HepG2 (cell line): ENCODE data around the gene GADD45A. TPM values are rescaled to one million over a fixed set of nuclear protein-coding genes. Genes with fewer than 3 reads are reported as not detected.

Experiments
- ATAC-seq: fragments of 200-7000 bp; cut with Tn5 transposase; 3 replicates; pipeline ENCODE4 v1.9.1; 2020; ENCODE audit warnings: mild to moderate bottlenecking, moderate library complexity
- BruUV-seq: library from RNA; stranded (reverse); fragments of 400-500 nt; replicated peaks from 2 replicates; lab custom pipeline; 2021; lab: Mats Ljungman, UMichigan
- CTCF ChIA-PET: fragments of 300-600 bp; formaldehyde crosslinking; extraction: SDS; loops from one replicate; lab custom pipeline; 2021; ENCODE audit warnings: low total read pairs, inconsistent platforms, low intra/inter-chr PET ratio; lab: Yijun Ruan, JAX
- POLR2A ChIA-PET: fragments of 350-600 bp; sonication (Branson Sonifier 250); formaldehyde crosslinking; loops from one replicate; lab custom pipeline; 2020; ENCODE audit warnings: antibody characterized with exemption, inconsistent platforms; lab: Yijun Ruan, JAX
- DNase-seq: peaks from one replicate; pipeline ENCODE4 v3.0.0-alpha.2; 2015; ENCODE audit warnings: low spot score
- FAIRE-seq: peaks from 3 replicates; lab custom pipeline; 2011; peaks lifted over from hg19 to GRCh38; lab: Jason Lieb, UNC
- H2AFZ ChIP-seq: one replicate; pipeline ENCODE4 v1.6.1; 2011; ENCODE audit warnings: low read length, inconsistent platforms
- H3K27ac ChIP-seq: fragments of 300-600 bp; 3 replicates; pipeline ENCODE4 v1.8.0; 2011; ENCODE audit warnings: mixed run types, mild to moderate bottlenecking, mixed read lengths, low read length, inconsistent platforms; ENCODE audit not compliant: insufficient read depth; ENCODE audit errors: extremely low read length
- H3K27me3 ChIP-seq, 2 experiments: fragments of 200-600 bp in 1 of 2; 2 replicates in 1 of 2; 3 replicates in 1 of 2; pipeline versions ENCODE4 v1.6.0 to v1.8.0; 2011; ENCODE audit warnings: low read length in 2 of 2, mild to moderate bottlenecking in 2 of 2, moderate library complexity in 2 of 2, inconsistent platforms in 1 of 2; ENCODE audit not compliant: insufficient read depth in 2 of 2, control insufficient read depth in 1 of 2
- H3K36me3 ChIP-seq, 2 experiments: fragments of 200-600 bp in 1 of 2; replicated peaks in 1 of 2; 2 replicates in 1 of 2; 3 replicates in 1 of 2; pipeline versions ENCODE4 v1.5.1 to v1.8.0; 2011; ENCODE audit warnings: low read length in 2 of 2, inconsistent platforms in 1 of 2; ENCODE audit not compliant: insufficient read depth in 2 of 2, control insufficient read depth in 1 of 2
- H3K4me1 ChIP-seq: 2 replicates; pipeline ENCODE4 v1.5.1; 2012; ENCODE audit warnings: low read length, inconsistent platforms; ENCODE audit not compliant: insufficient read depth
- H3K4me2 ChIP-seq: 2 replicates; pipeline ENCODE4 v1.6.0; 2011; ENCODE audit warnings: low read depth, low read length, inconsistent platforms
- H3K4me3 ChIP-seq, 3 experiments: fragments of 200-600 bp in 1 of 3; sonication (generic), shearing (Covaris generic) in 1 of 3; replicated peaks in 1 of 3; 2 replicates each; pipeline ENCODE4 v1.5.1; 2011 to 2016; ENCODE audit warnings: low read length in 3 of 3, inconsistent platforms in 2 of 3, low read depth in 2 of 3, mild to moderate bottlenecking in 2 of 3, control low read depth in 1 of 3, mixed read lengths in 1 of 3; ENCODE audit not compliant: insufficient read depth in 1 of 3
- H3K79me2 ChIP-seq: one replicate; pipeline ENCODE4 v1.6.1; 2011; ENCODE audit warnings: low read length, inconsistent platforms; ENCODE audit not compliant: insufficient read depth
- H3K9ac ChIP-seq: 2 replicates; pipeline ENCODE4 v1.6.0; 2011; ENCODE audit warnings: mild to moderate bottlenecking, low read depth, low read length, inconsistent platforms; ENCODE audit not compliant: insufficient read depth
- H3K9me3 ChIP-seq: 2 replicates; pipeline ENCODE4 v1.5.1; 2012; ENCODE audit warnings: mild to moderate bottlenecking, low read length
- H4K20me1 ChIP-seq: 2 replicates; pipeline ENCODE4 v1.6.0; 2011; ENCODE audit warnings: inconsistent platforms, mild to moderate bottlenecking, low read length, moderate library complexity; ENCODE audit not compliant: insufficient read depth
- AGO1 ChIP-seq: fragments of 200-400 bp; formaldehyde crosslinking; IDR thresholded peaks from 2 replicates; pipeline ENCODE4 v1.6.1; 2017; ENCODE audit warnings: mild to moderate bottlenecking, low read depth, low read length, moderate library complexity; ENCODE audit not compliant: poor library complexity, severe bottlenecking
- ARNT ChIP-seq: fragments of 450-650 bp; IDR thresholded peaks from 2 replicates; pipeline ENCODE4 v1.6.1; 2017
- ATF2 ChIP-seq: sonication (generic); formaldehyde crosslinking; IDR thresholded peaks from 2 replicates; pipeline ENCODE4 v1.4.0; 2020; ENCODE audit warnings: missing genetic modification reagents
- ATM ChIP-seq: fragments of 450-650 bp; IDR thresholded peaks from 2 replicates; pipeline ENCODE4 v1.7.1; 2017; ENCODE audit warnings: mild to moderate bottlenecking, borderline replicate concordance
- E2F5 ChIP-seq: sonication (generic); formaldehyde crosslinking; conservative IDR thresholded peaks from 2 replicates; pipeline ENCODE4 v1.4.0; 2020; ENCODE audit warnings: missing genetic modification reagents
- GPBP1L1 ChIP-seq: sonication (generic); formaldehyde crosslinking; IDR thresholded peaks from 2 replicates; pipeline ENCODE4 v1.5.0; 2020; ENCODE audit warnings: mild to moderate bottlenecking, missing genetic modification reagents
- HNRNPK ChIP-seq: fragments of 200-400 bp; formaldehyde crosslinking; IDR thresholded peaks from 2 replicates; pipeline ENCODE4 v1.6.1; 2018; ENCODE audit warnings: low read length, low read depth, moderate library complexity, mild to moderate bottlenecking; ENCODE audit not compliant: poor library complexity, severe bottlenecking
- KLF11 ChIP-seq: IDR thresholded peaks from 2 replicates; pipeline ENCODE4 v1.6.1; 2016; ENCODE audit warnings: missing compliant biosample characterization
- MBNL3 ChIP-seq: fragments of 250-450 bp; sonication (Bioruptor Pico); conservative IDR thresholded peaks from 2 replicates; pipeline ENCODE4 v1.8.0; 2022; ENCODE audit warnings: mild to moderate bottlenecking, inconsistent platforms
- PAX8 ChIP-seq: sonication (generic); formaldehyde crosslinking; IDR thresholded peaks from 2 replicates; pipeline ENCODE4 v1.8.0; 2022; ENCODE audit warnings: mild to moderate bottlenecking, missing genetic modification reagents, borderline replicate concordance
- TBX3 ChIP-seq: fragments of 450-650 bp; IDR thresholded peaks from 2 replicates; pipeline ENCODE4 v1.6.1; 2017; ENCODE audit warnings: antibody characterized with exemption, mild to moderate bottlenecking, inconsistent platforms, borderline replicate concordance
- ZBTB3 ChIP-seq: sonication (generic); formaldehyde crosslinking; IDR thresholded peaks from 2 replicates; pipeline ENCODE4 v1.4.0; 2020; ENCODE audit warnings: low read depth, mild to moderate bottlenecking, moderate library complexity, missing genetic modification reagents, borderline replicate concordance
- ZFP90 ChIP-seq: sonication (generic); formaldehyde crosslinking; IDR thresholded peaks from 2 replicates; pipeline ENCODE4 v1.8.0; 2022; ENCODE audit warnings: missing genetic modification reagents, mild to moderate bottlenecking, inconsistent platforms, borderline replicate concordance
- ZMAT5 ChIP-seq: sonication (generic); formaldehyde crosslinking; IDR thresholded peaks from 2 replicates; pipeline ENCODE4 v1.5.0; 2020; ENCODE audit warnings: mild to moderate bottlenecking, low read depth, missing genetic modification reagents, borderline replicate concordance
- ZNF101 ChIP-seq: sonication (generic); formaldehyde crosslinking; IDR thresholded peaks from 2 replicates; pipeline ENCODE4 v1.4.0; 2020; ENCODE audit warnings: mild to moderate bottlenecking, low read depth, missing genetic modification reagents, borderline replicate concordance
- ZNF3 ChIP-seq: IDR thresholded peaks from 2 replicates; pipeline ENCODE4 v1.7.0; 2017; ENCODE audit warnings: inconsistent platforms
- ZNF44 ChIP-seq: sonication (generic); formaldehyde crosslinking; IDR thresholded peaks from 2 replicates; pipeline ENCODE4 v1.5.1; 2020; ENCODE audit warnings: mild to moderate bottlenecking, missing genetic modification reagents
- ZNF512B ChIP-seq: sonication (generic); formaldehyde crosslinking; IDR thresholded peaks from 2 replicates; pipeline ENCODE4 v1.5.1; 2020; ENCODE audit warnings: missing genetic modification reagents, mild to moderate bottlenecking, borderline replicate concordance
- WGBS: methylation state at CpG from one replicate; pipeline ENCODE4 v1.1.6; 2017; ENCODE audit warnings: low lambda C conversion rate; 5-methylcytosine and 5-hydroxymethylcytosine counted together
- in situ Hi-C: cut with HindIII; loops from 2 replicates; pipeline ENCODE4 v1.10.0; 2017; ENCODE audit warnings: low pct_unique_long_range_greater_than_20kb; ENCODE audit not compliant: extremely low pct_ligation_motif_present
- intact Hi-C: fragments of 100-400 bp; cut with micrococcal nuclease; formaldehyde crosslinking; loops from one replicate; pipeline ENCODE4 v1.10.0; 2022; ENCODE audit not compliant: unreplicated experiment
- polyA plus RNA-seq, 8 experiments: library from polyadenylated mRNA; depleted of rRNA in 3 of 8; stranded (reverse) in 7 of 8; unstranded in 1 of 8; fragments of >200 nt; fragmentation: Illumina TruSeq in 4 of 8; extraction: Trizol in 4 of 8; gene quantifications; 2 replicates each; pipeline versions ENCODE4 v1.2.1 to v1.2.3, GENCODE V29; 2011 to 2016; ENCODE audit warnings: low read depth in 4 of 8, missing spikeins in 1 of 8, mixed read lengths in 1 of 8; ENCODE audit not compliant: insufficient read depth in 1 of 8
- total RNA-seq, 5 experiments: library from RNA; depleted of rRNA; stranded (reverse); fragments of >200 nt; fragmentation: Illumina TruSeq; extraction: Trizol; gene quantifications; 2 replicates each; pipeline ENCODE4 v1.2.3, GENCODE V29; 2016; ENCODE audit warnings: low read depth in 1 of 5

The GADD45A gene
- total and polyA plus RNA-seq, 2 of the 13 experiments (the other 11 are each of a cell fraction or from before 2014, with no cell fraction given) = 33.2 to 46.2 TPM

GRCh38 chr1:67680486-67680885 lies 4.5 kb upstream of the GADD45A start:
- Histone ChIP-seq H2AFZ (no peak overlapping the region), H3K4me1 (peaks cover 39% of the 10 kb centered on the region), H3K79me2 (peaks cover 4% of the 10 kb centered on the region), H3K9ac (no peak overlapping the region), H3K36me3 (no peaks in the 10 kb centered on the region), H3K27me3 (no peaks in the 10 kb centered on the region; a peak in 1 of 5 replicates), H4K20me1 (no peaks in the 10 kb centered on the region), H3K4me3 (no peak overlapping the region), H3K9me3 (no peaks in the 10 kb centered on the region), H3K4me2 (no peak overlapping the region), H3K27ac (no peak overlapping the region)
- 96% methylated on average over 2 of the region's 2 CpGs for WGBS
- ChIA-PET CTCF (no interaction called here), POLR2A (no interaction called here)
- TF ChIP-seq ZBTB3 (CRISPR knock-in tag) (no peak), ATM (no peak), PAX8 (no peak), ZNF101 (no peak), ZMAT5 (no peak), ZNF3 (CRISPR knock-in tag) (no peak), GPBP1L1 (CRISPR knock-in tag) (no peak), ZNF44 (CRISPR knock-in tag) (no peak), KLF11 (no peak), HNRNPK (no peak), ATF2 (CRISPR knock-in tag) (no peak), ZFP90 (no peak), ARNT (no peak), E2F5 (CRISPR knock-in tag) (no peak), TBX3 (no peak), MBNL3 (no peak), ZNF512B (CRISPR knock-in tag) (no peak), AGO1 (no peak)
- BruUV-seq = no TSS peak
- FAIRE-seq = no peak
- in situ Hi-C loops (loop anchor here (5.0 to 10.0 kb wide), 2 partner anchors 116 to 143 kb away; no protein-coding TSS in a partner anchor), intact Hi-C loops (loop anchor here (5.0 kb wide), 1 partner anchor 33 kb away; no protein-coding TSS in a partner anchor)
- ATAC-seq = no peak
- no peak for DNase-seq
